GM12891 (cell line): ENCODE measurements around the gene EMILIN2.

Experiments
- POLR2A ChIP-seq: IDR thresholded peaks from 2 replicates; pipeline ENCODE4 v1.6.1; 2011; ENCODE audit warnings: low read depth, low read length, control low read depth
- TAF1 ChIP-seq: IDR thresholded peaks from 2 replicates; pipeline ENCODE4 v1.6.1; 2011; ENCODE audit warnings: low read depth, low read length, control low read depth

DNA sequence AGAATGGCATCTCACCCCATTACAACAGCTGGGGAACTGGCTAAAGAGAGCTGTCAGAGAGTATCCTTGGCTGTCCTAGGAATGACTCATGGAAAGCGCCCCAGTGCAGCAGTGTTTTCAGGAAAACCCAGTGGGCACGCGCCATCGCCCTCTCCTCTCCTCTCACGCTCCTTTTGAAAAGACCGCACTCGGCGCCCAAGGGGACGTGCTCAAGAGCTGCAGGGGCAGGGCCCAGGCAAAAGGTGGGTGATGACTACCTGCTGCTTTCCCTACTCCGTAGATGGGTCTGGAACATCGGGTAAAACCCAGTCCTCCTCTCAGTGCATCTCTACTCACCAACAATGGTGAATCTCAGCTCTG is 68.1 kb downstream of the EMILIN2 start:
- TF ChIP-seq POLR2A (no peak), TAF1 (no peak)
